ENCODE measurements around the gene RAB3IP.

GRCh38 chr12:69868695-69869094, 130.0 kb downstream of the RAB3IP start:
- no peak for TF ChIP-seq CTCF (IDR thresholded peaks at IDR 0.05)
- no peak for TF ChIP-seq POLR2A (IDR thresholded peaks at IDR 0.05)
